Hepatic stellate cell (primary cell): Measurements from ENCODE around the gene GUK1.
"Not testable (repeated sequence)": the region's sequence is repeated elsewhere in the genome, so short reads cannot be mapped to it uniquely, and the experiment has no call there.

Source experiments
- DNase-seq: peaks from one replicate; pipeline ENCODE4 v3.0.0; 2011; ENCODE audit warnings: low spot score

GUK1 gene

DNA sequence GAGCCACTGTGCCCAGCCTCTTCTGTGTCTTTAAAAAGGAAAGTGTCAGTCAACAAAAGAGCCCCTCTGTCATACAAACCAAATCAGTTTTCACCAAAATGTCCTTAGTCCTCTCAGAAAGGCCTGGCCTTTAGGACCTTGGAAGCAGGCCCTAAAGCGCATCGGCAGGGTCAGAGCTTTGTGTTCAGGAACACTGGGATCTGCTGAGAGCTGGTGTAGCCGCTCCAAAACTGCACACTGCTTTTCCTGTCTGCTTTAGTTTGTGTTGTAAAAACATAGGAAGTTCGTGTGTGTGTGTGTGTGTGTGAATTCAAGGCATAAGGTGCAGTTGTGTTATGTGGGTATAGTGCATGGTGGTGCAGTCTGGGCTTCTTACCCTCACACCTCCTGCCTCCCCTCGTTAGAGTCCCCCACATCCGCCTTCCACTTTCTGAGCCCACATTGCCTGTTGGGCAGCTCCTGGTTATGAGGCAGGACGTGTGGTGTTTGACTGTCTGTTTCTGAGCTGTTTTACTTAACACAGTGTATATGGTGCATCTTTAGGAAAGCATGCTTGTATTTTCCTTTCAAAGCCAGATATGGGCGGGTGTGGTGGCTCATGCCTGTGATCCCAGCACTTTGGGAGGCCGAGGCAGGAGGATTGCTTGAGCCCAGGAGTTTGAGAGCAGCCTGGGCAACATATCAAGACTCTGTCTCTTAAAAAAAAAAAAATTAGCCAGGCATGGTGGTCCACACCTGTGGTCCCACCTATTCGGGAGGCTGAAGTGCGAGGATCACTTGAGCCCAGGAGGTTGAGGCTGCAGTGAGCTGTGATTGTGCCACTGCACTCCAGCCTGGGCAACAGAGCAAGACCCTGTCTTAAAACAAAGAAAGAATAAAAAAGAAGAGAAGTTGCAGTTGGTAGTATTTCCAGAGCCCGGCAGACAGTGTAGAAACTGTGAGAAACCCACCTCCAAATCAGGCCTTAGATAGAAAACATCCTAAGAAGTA is 37.9 kb downstream of the GUK1 start:
- DNase-seq: no peak

DNA sequence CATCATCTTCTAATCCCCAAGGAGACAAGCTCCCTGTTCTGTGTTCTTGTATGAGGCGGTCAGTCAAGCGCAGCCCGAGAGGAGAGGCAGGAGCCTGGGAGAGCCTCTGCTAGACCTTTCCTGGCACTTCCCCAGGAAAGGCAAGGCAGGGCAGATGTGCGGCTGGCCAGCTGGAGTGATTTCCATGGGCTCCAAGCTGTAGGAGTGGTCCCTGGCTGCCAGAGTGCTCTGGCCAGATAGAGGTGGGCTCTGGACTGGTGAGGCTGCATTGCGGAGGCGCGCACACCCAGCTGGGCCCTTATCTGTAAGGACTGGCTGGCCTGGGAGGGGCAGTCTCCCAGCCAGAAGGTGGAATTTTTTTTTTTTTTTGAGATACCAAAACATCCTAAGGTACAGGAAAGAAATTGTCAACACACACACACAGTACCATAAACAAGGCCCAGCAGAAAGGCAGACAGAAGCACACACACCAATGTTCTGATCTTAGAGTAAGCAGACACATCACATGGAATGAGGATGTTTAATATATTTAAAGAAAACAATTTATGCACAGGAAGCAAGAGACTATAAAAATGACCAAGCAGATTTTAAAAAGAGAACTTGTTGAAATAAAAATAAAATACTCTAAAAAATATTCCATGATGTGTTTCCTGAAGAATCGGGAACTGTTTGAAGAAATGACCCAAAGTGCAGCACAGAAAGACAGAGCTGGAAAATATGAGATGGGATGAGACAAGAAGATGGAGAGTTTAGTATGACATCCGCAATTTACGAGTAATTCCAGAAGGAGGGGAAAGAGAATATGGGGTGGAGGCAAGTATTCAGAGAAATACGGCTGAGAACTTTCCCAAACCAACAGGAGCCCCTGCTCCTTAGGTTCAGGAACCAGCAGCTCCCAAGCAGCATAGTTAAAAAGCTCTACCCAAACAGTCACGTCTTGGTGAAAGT is 38.9 kb downstream of the GUK1 start:
- no peak for DNase-seq

- DNase-seq: no peak
Measured at GRCh38 chr1:228180271-228180958, 40.3 kb downstream of the GUK1 start.

- DNase-seq: no peak
Measured at GRCh38 chr1:228180959-228181644, 41.0 kb downstream of the GUK1 start.

DNA sequence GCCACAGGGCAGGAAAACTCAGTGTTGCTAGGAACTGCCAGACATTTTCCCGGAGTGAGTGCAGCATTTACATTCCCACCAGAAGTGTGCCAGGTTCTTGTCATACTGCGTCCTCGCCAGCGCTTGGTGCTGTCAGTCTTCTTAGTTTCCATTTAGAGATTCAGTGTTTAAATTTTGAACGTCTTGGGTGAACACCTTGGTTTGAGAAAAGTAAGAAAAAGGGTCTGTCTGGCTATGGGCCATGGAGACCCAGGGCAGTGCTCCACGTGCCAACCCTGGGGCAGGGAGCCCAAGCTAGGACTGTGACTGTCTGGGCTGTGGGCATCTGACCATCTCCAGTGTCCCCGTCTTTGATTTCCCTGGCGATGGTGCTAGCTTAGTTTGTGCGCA is 41.6 kb downstream of the GUK1 start:
- DNase-seq: no peak

GRCh38 chr1:228182296-228183030 is 42.4 kb downstream of the GUK1 start:
- DNase-seq: no peak

- DNase-seq: no peak
Measured at GRCh38 chr1:228184152-228184551, 44.1 kb downstream of the GUK1 start.

DNA sequence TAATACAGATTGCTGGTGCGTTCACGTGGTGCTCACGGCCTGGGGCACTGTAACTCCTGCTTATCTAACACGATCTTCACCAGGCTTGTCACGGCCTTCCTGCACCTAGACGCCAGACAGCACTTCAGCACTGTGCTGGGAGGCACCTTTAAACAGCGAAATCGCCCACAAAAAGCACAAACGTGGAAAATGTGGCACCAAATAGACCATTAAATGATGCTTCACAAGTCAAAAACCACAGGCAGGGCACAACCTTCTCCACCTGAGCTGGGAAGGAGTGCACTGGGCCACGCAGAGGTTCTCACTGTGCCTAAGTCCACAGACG is 45.5 kb downstream of the GUK1 start:
- no peak for DNase-seq

- not testable (repeated sequence) for DNase-seq
Measured at GRCh38 chr1:228188249-228188648, 48.2 kb downstream of the GUK1 start.

DNA sequence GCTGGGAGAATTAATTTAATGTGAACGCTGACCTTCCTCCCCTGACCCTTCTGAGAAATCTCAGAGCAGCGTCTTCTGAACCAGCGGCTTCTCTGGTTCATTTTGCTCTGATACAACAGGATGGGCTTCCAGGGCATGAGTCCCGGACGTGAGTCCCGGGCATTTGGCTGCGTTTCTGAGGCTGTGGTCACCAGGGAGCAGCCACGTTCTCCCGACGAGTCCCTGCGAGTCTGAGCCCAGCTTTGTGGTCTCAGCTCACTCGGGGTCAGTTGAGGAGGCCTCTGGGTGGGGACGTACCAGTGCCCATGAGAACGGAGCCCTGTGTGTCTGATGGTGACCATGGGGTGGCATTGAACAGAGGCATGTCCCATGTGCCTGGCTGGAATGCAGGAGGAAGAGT is 50.1 kb downstream of the GUK1 start:
- no peak for DNase-seq

GRCh38 chr1:228190778-228191177 is 50.7 kb downstream of the GUK1 start:
- DNase-seq: no peak

DNA sequence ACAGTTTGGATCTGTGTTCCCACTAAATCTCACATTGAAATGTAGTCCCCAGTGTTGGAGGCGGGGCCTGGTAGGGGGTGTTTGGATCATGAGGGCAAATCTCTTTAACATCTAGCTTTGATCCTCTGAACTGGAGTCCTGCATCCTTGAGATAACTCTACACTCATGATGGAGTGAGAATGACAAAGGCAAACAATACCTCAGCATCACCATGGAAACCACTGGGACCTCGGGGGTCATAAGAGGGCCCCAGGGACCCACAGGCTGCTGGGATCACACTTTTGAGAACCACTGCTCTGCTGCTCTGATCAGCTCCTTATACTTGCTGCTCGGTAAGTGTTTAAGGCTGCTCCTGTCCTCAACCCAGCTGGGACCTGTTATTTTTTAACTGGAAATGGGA is 54.4 kb downstream of the GUK1 start:
- no peak for DNase-seq

DNA sequence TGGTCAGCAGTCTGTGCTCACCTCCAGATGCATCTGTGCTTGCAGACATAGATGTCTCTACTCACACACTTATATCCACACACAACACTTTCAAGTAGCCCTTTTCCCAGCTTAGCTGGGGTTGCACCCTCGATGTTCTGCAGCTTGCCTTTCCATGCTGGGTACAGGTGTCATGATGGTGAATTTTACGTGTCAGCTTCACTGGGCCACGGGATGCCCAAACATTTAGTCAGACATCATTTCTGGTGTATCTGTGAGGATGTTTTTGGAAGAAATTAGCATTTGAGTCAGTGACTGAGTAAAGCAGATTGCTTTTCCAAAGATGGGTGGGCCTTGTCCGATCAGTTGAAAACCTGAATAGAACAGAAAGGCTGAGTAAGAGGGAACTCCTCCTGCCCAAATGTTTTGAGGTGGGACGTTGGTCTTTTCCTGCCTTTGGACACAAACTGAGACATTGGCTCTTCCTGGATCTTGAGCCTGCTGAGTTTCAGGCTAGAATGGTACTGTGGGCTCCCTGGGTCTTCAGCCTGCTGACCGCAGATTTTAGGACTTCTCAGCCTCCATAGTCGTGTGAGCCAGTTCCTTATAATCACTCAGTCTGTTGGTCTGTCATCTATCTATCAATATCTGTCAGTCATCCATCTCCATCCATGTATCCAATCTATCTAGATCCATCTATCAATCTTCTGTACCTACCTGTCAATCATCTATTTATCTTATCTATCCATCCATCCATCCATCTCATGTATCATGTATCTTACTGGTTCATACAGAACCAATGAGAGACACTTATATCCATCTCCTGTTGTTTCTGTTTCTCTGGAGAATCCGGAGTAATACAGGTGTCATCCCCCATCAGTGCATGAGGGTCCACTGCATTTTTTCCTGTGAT is 55.1 kb downstream of the GUK1 start:
- DNase-seq: no peak

- DNase-seq: no peak
Measured at GRCh38 chr1:228197555-228198147, 57.6 kb downstream of the GUK1 start.
